B cell (primary cell): ENCODE results near the gene BORCS8. TPM values are rescaled to one million over a fixed set of nuclear protein-coding genes. Genes with fewer than 3 reads are reported as not detected.
A peak's percentile ranks its signal among the peaks of the same experiment; 100 is the strongest.

Source experiments
- ATAC-seq: fragments of 200-7000 bp; cut with Tn5 transposase; one replicate; pipeline ENCODE4 v1.10.0; 2021; ENCODE audit warnings: low read depth, mild to moderate bottlenecking, moderate number of reproducible peaks, moderate library complexity
- CTCF ChIA-PET: fragments of 350-600 bp; sonication (Branson Sonifier 250); formaldehyde crosslinking; loops from one replicate; lab custom pipeline; 2021; ENCODE audit warnings: antibody characterized with exemption, inconsistent platforms; lab: Charles Lee
- POLR2A ChIA-PET: fragments of 350-600 bp; sonication (Branson Sonifier 250); formaldehyde crosslinking; loops from one replicate; lab custom pipeline; 2021; ENCODE audit warnings: antibody characterized with exemption; lab: Charles Lee
- DNase-seq: peaks from one replicate; pipeline ENCODE4 v3.0.0; 2013
- H2AFZ ChIP-seq: 2 replicates; pipeline ENCODE4 v1.6.1; 2012; ENCODE audit warnings: mild to moderate bottlenecking, low read depth, low read length; ENCODE audit not compliant: insufficient read depth, poor library complexity, severe bottlenecking
- H3K27ac ChIP-seq, 2 donors: 1 replicate in 1 of 2; 2 replicates in 1 of 2; pipeline ENCODE4 v1.5.1; 2012 to 2013; ENCODE audit warnings: low read length in 2 of 2, mild to moderate bottlenecking in 2 of 2, moderate library complexity in 1 of 2
- H3K27me3 ChIP-seq, 4 experiments: fragments of 200-600 bp in 1 of 4; sonication (generic) in 1 of 4; replicated peaks in 1 of 4; 1 replicate in 2 of 4; 2 replicates in 2 of 4; pipeline versions ENCODE4 v1.6.1 to v1.7.0; 2013 to 2016; ENCODE audit warnings: low read length in 3 of 4, mild to moderate bottlenecking in 2 of 4, mixed read lengths in 1 of 4, moderate library complexity in 1 of 4; ENCODE audit not compliant: insufficient read depth in 4 of 4, control insufficient read depth in 3 of 4; ENCODE audit errors: control extremely low read depth in 1 of 4
- H3K36me3 ChIP-seq, 2 experiments: replicated peaks in 1 of 2; 1 replicate in 1 of 2; 2 replicates in 1 of 2; pipeline versions ENCODE4 v1.6.1 to v1.7.1; 2013; ENCODE audit warnings: low read length in 1 of 2; ENCODE audit not compliant: insufficient read depth in 2 of 2, control insufficient read depth in 1 of 2; ENCODE audit errors: control extremely low read depth in 1 of 2, extremely low read depth in 1 of 2
- H3K4me1 ChIP-seq, 2 donors: fragments of 200-600 bp in 1 of 2; sonication (generic) in 1 of 2; 1 replicate in 1 of 2; 2 replicates in 1 of 2; pipeline versions ENCODE4 v1.5.1 to v1.6.1; 2013 to 2017; ENCODE audit warnings: low read length in 2 of 2; ENCODE audit not compliant: control insufficient read depth in 2 of 2, insufficient read depth in 2 of 2
- H3K4me2 ChIP-seq: replicated peaks from 2 replicates; pipeline ENCODE3; 2012; ENCODE audit warnings: mild to moderate bottlenecking, low read depth, low read length; ENCODE audit not compliant: poor library complexity, severe bottlenecking
- H3K4me3 ChIP-seq, 5 experiments: fragments of 200-600 bp in 1 of 5; sonication (generic) in 1 of 5; 1 replicate in 3 of 5; 2 replicates in 2 of 5; pipeline versions ENCODE4 v1.5.1 to v1.7.0; 2011 to 2016; ENCODE audit warnings: low read length in 4 of 5, mild to moderate bottlenecking in 4 of 5, low read depth in 2 of 5, control low read depth in 1 of 5, moderate library complexity in 1 of 5; ENCODE audit not compliant: insufficient read depth in 1 of 5; ENCODE audit errors: control extremely low read depth in 1 of 5, extremely low read depth in 1 of 5
- H3K79me2 ChIP-seq: fragments of 200-600 bp; sonication (generic); one replicate; pipeline ENCODE4 v1.6.0; 2016; ENCODE audit warnings: low read length; ENCODE audit not compliant: control insufficient read depth, insufficient read depth
- H3K9ac ChIP-seq: fragments of 200-600 bp; sonication (generic); 2 replicates; pipeline ENCODE4 v1.6.1; 2017; ENCODE audit warnings: mild to moderate bottlenecking, low read length, moderate library complexity
- H3K9me3 ChIP-seq, 3 donors: one replicate each; pipeline versions ENCODE4 v1.6.1 to v1.7.1; 2013; ENCODE audit warnings: low read length in 2 of 3; ENCODE audit not compliant: control insufficient read depth in 2 of 3, insufficient read depth in 1 of 3; ENCODE audit errors: control extremely low read depth in 1 of 3
- H4K20me1 ChIP-seq: 2 replicates; pipeline ENCODE4 v1.6.0; 2012; ENCODE audit warnings: mild to moderate bottlenecking, low read length; ENCODE audit not compliant: insufficient read depth, control insufficient read depth, poor library complexity, severe bottlenecking
- H3K27ac Mint-ChIP-seq: one replicate; pipeline ENCODE4 v1.8.0; 2021; ENCODE audit warnings: mixed read lengths
- H3K27me3 Mint-ChIP-seq: one replicate; pipeline ENCODE4 v1.8.0; 2021; ENCODE audit warnings: mixed read lengths
- H3K4me1 Mint-ChIP-seq: one replicate; pipeline ENCODE4 v1.8.0; 2021; ENCODE audit warnings: mixed read lengths
- H3K4me3 Mint-ChIP-seq: one replicate; pipeline ENCODE4 v1.8.0; 2021; ENCODE audit warnings: mixed read lengths
- H3K9me3 Mint-ChIP-seq: one replicate; pipeline ENCODE4 v1.8.0; 2022; ENCODE audit warnings: mixed read lengths; ENCODE audit not compliant: insufficient read depth
- CTCF ChIP-seq: fragments of 200-600 bp; IDR thresholded peaks from one replicate; pipeline ENCODE4 v1.8.0; 2022; ENCODE audit warnings: antibody characterized with exemption, mild to moderate bottlenecking
- EZH2 ChIP-seq: IDR thresholded peaks from 2 replicates; pipeline ENCODE4 v1.6.1; 2012; ENCODE audit warnings: borderline replicate concordance, low read depth, mild to moderate bottlenecking, moderate library complexity, low read length; ENCODE audit not compliant: insufficient read depth, poor library complexity, severe bottlenecking
- WGBS: methylation state at CpG from one replicate; pipeline ENCODE4 v1.1.5; 2013; ENCODE audit warnings: missing lambda C conversion rate; ENCODE audit not compliant: insufficient coverage; 5-methylcytosine and 5-hydroxymethylcytosine counted together
- intact Hi-C: fragments of 100-400 bp; cut with micrococcal nuclease; formaldehyde crosslinking; loops from one replicate; pipeline ENCODE4 v1.10.0; 2022
- polyA plus RNA-seq: library from polyadenylated mRNA; depleted of rRNA; stranded (reverse); fragments of >200 nt; gene quantifications from 2 replicates; pipeline ENCODE4 v1.2.3, GENCODE V29; 2012
- total RNA-seq, 2 donors: library from RNA; stranded (reverse); fragments of 120-200 nt in 1 of 2; gene quantifications; 1 replicate in 1 of 2; 2 replicates in 1 of 2; pipeline versions ENCODE4 v1.2.3 to v1.2.4, GENCODE V29; 2013 to 2022

BORCS8 gene
- total and polyA plus RNA-seq, 2 donors (not counting 1 experiment from before 2014, with no cell fraction given) = 37.6 to 63.1 TPM

DNA sequence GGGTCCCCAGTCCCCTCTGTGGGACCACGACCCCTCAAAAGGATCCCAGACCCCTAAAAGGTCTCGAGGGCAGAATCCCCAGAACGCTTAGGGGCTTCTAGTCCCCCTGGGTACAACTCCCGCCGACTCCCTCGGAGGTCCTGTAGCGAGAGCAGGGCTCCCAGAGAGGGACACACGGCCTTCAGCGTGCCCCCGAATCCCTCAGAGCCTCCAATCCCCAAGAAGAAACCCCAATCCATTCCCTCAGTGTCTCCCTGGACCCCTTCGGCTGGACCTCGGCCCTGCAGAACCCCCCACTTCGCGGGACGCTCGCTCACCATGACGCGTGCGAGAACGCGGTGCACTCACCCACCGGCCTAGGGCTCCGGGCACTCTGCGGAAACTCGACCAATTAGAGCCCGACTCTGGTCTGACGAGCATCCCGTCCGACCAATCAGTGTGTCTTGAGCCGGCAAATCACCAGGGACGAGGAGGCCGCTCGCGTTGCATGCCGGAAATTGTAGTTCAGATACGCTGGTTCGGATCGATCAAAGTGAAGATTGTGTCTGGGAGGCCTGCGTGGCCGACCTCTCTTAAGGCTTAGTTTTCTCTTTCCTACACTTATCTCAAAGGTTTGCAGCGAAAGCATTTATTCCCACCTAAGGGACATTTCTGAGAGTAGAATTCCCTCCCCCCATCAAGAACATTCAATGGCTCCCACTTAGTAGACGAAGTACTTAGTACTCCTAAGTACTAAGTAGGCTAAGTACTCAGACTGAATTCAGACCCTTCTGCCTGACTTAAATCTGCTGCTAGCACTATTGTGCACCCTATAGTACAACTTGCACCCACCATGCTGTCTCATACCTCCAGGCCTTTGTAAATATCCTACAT is 53.6 kb downstream of the BORCS8 start, which contains the start of gene TMEM161A:
Gene TMEM161A (minus strand): TSS at position 370 of the 873 bp plus-strand sequence. CDS start 50 bp downstream, at position 320.
- Mint-ChIP-seq H3K4me3 (peak within 1 kb of the TSS; percentile 97), H3K27ac (peak within 1 kb of the TSS; percentile 93), H3K4me1 (peaks cover 41% of the 10 kb centered on the region), H3K27me3 (no peaks in the 10 kb centered on the region), H3K9me3 (no peaks in the 10 kb centered on the region)
- Histone ChIP-seq H3K4me3 (peak within 1 kb of the TSS; percentile 78 to 90 (median 86)), H3K79me2 (peaks cover 15% of the 10 kb centered on the region), H3K36me3 (no peaks in the 10 kb centered on the region), H3K27ac (peak within 1 kb of the TSS; percentile 29 to 70), H3K9ac (peak within 1 kb of the TSS; percentile 87), H3K4me1 (peaks cover 15 to 26% of the 10 kb centered on the region in 2 donors), H3K27me3 (no peaks in the 10 kb centered on the region), H4K20me1 (no peaks in the 10 kb centered on the region), H3K4me2 (peak within 1 kb of the TSS; percentile 98), H3K9me3 (peaks cover 0 to 4% (median 0%) of the 10 kb centered on the region in 3 donors), H2AFZ (peak within 1 kb of the TSS; percentile 98)
- ATAC-seq = peak; percentile 100
- CTCF ChIA-PET = interaction anchor here (1.3 to 6.1 kb wide), 5 partner anchors 18 to 98 kb away, joined by 3 to 82 read pairs (median 4); no protein-coding TSS in a partner anchor
- 4% methylated on average over 35 of the region's 42 CpGs for WGBS
- POLR2A ChIA-PET = no interaction called here
- intact Hi-C loops = loop anchor here (1.0 to 5.0 kb wide), 7 partner anchors 8 to 946 kb away; partner anchors contain the start of genes ARMC6, BORCS8, MEF2B and MPV17L2
- no peak for TF ChIP-seq EZH2
- TF ChIP-seq CTCF = no peak
- peak; percentile 96 for DNase-seq
